Measurements from ENCODE around the gene SHE. TPM values are rescaled to one million over a fixed set of nuclear protein-coding genes. Genes with fewer than 3 reads are reported as not detected.

SHE gene
- polyA plus RNA-seq, 1 experiment: not detected

DNA sequence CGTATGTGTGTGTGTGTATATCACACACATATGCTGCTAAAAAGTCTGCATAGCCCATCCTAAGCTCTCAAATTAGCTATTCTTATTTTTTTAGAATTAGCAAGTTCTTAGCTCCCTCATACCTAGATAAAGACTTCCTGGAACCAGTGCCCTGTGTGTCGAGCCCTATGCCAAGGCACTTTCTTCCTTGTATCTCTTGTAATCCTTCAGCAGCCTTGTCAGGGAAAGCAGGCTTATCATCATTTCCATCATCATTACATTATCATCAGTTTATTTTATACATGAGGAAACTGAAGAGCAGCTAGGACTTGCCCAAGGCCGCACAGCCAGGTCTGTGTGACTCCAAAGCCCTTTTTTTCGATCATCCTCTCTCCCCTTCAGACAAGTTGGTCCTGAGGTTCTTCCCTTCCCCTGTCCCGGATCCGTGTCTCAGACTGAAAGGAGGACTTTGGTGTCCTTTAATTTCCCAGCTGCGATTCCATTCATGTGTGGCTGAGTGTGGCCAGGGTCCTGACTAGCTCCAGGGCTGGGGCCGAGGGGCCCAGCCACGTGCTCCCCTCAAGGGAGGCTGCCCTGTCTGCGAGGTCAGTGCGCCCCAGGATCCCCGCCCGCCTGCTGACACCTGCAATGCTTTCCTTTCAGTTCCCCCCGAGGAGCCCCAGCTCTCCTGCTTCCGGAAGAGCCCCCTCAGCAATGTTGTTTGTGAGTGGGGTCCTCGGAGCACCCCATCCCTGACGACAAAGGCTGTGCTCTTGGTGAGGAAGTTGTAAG lies 72.2 kb downstream of the SHE start:
- Histone ChIP-seq H3K36me3 (ENCODE audit: control insufficient read depth, insufficient read depth, low read length) (no peaks in the 10 kb centered on the region; the same call in 1 of the 2 replicates), H3K27me3 (ENCODE audit: control insufficient read depth, insufficient read depth, low read length) (no peaks in the 10 kb centered on the region), H3K4me3 (ENCODE audit: low read depth, low read length) (no peak overlapping the region)
- DNase-seq (ENCODE audit: low read depth): no peak
- ChIA-PET CTCF (interaction anchor here (1.4 to 2.2 kb wide), 4 partner anchors 9 to 23 kb away, joined by 3 to 9 read pairs (median 4); no protein-coding TSS in a partner anchor), POLR2A (no interaction called here)
- TF ChIP-seq, protein P1, sequence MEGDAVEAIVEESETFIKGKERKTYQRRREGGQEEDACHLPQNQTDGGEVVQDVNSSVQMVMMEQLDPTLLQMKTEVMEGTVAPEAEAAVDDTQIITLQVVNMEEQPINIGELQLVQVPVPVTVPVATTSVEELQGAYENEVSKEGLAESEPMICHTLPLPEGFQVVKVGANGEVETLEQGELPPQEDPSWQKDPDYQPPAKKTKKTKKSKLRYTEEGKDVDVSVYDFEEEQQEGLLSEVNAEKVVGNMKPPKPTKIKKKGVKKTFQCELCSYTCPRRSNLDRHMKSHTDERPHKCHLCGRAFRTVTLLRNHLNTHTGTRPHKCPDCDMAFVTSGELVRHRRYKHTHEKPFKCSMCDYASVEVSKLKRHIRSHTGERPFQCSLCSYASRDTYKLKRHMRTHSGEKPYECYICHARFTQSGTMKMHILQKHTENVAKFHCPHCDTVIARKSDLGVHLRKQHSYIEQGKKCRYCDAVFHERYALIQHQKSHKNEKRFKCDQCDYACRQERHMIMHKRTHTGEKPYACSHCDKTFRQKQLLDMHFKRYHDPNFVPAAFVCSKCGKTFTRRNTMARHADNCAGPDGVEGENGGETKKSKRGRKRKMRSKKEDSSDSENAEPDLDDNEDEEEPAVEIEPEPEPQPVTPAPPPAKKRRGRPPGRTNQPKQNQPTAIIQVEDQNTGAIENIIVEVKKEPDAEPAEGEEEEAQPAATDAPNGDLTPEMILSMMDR (IDR thresholded peaks at IDR 0.05; ENCODE audit: insufficient read depth, low read depth, low read length): no peak

Other genes with a start within 250 kb of the SHE start
- 268 and 270 TPM in 2 replicates for gene HAX1, start 229.8 kb downstream of the SHE start, polyA plus RNA-seq (2011; rRNA removed)
- gene AQP10, start 181.3 kb downstream of the SHE start, polyA plus RNA-seq (2011; rRNA removed): not detected in 2 replicates
- 48.3 and 73.3 TPM in 2 replicates for gene ATP8B2, start 176.9 kb downstream of the SHE start, polyA plus RNA-seq (2011; rRNA removed)
- 3.2 and 6.8 TPM in 2 replicates for gene IL6R, start 97.1 kb downstream of the SHE start, polyA plus RNA-seq (2011; rRNA removed)
- not detected in 2 replicates for gene TDRD10, start 193 bp downstream of the SHE start, polyA plus RNA-seq (2011; rRNA removed)
- 11.0 and 16.1 TPM in 2 replicates for gene UBE2Q1, start 56.2 kb upstream of the SHE start, polyA plus RNA-seq (2011; rRNA removed)
- gene CHRNB2, start 65.4 kb upstream of the SHE start, polyA plus RNA-seq (2011; rRNA removed): 0.06 TPM in 2 replicates
- 143 and 144 TPM in 2 replicates for gene ADAR, start 105.8 kb upstream of the SHE start, polyA plus RNA-seq (2011; rRNA removed)